ENCODE data around the gene EMP1. TPM values are rescaled to one million over a fixed set of nuclear protein-coding genes. Genes with fewer than 3 reads are reported as not detected.

EMP1 gene
- total RNA-seq, 1 experiment from 2014 or later = 0.48 TPM

DNA sequence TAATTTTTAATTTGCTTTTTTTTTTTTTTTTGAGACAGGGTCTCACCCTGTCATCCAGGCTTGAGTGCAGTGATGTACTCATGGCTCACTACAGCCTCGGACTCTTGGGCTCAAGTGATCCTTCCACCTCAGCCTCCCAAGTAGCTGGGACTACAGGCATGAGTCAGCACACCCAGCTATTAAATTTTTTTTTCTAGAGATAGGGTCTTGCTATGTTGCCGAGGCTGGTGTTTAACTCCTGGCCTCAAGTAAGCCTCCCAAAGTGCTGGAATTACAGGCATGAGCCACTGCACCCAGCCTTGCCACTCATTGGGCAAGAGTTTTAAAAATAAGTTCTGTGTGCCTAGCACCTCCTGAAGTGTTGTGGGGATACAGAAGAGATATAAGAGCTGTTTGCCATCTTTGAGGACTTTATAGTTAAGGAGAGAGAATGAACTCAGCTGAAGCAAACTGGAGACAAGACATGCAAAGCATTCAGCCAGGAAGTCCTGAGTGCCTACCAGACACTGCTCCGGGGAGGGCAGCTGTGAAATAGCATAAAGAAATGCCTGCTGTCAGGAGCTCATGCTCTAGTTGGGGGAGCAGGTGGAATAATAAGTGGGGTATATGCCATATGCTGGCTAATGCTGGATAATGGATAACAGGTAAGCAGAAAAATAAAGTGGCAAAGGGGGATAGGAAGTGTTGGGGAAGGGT is 15.0 kb upstream of the EMP1 start:
- no peak for DNase-seq
- no peaks in the 10 kb centered on the region for H3K27me3 ChIP-seq (ENCODE audit: control insufficient read depth, insufficient read depth, low read length)

DNA sequence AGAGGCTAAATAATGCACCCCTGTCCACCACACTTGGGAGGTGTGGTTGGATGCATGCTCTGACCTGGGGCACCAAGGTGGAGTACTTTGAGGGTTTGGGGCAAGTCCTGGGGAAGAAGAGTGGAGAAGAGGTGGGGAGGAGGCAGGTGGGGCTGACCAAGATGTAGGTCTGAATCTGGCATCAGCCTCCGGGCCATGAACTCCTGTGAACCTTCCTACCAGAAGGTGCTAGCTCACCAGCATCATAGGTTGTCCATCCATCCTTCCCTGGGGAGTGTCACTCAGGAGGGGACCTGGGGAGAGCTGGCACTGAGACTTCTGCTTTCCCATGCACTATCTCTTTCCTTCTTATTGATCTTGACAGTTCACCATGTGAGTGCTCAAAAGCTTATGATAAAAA is 13.6 kb upstream of the EMP1 start:
- H3K27me3 ChIP-seq (ENCODE audit: control insufficient read depth, insufficient read depth, low read length) = no peaks in the 10 kb centered on the region
- H3K4me3 ChIP-seq (ENCODE audit: insufficient read depth, low read depth, low read length) = no peak overlapping the region
- no peaks in the 10 kb centered on the region for H3K36me3 ChIP-seq (replicated peaks; ENCODE audit: control insufficient read depth, insufficient read depth, low read length)
- DNase-seq = no peak

More for the DNA sequence above, 15.0 kb upstream of the EMP1 start:
- Histone ChIP-seq H3K4me3 (ENCODE audit: insufficient read depth, low read depth, low read length) (no peak overlapping the region), H3K36me3 (replicated peaks; ENCODE audit: control insufficient read depth, insufficient read depth, low read length) (no peaks in the 10 kb centered on the region)

DNA sequence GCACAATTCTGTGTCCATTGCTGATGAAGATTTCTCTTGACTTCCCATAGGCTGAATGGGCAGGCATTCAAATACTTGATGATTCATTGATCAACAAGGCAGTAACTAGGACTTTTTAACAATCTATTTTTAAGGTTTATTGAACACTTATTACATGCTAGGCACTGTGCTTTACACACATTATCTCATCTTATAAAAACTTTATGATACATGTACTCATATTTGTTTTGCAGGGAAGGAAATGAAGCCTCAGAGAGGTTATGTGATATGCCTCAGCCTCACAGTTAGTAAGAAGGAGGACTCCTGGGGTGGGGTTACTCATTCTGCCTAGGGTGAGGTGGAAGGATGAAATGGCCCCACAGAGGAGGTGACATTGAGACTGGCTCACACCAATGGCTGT is 12.9 kb upstream of the EMP1 start:
- Histone ChIP-seq H3K4me3 (ENCODE audit: insufficient read depth, low read depth, low read length) (no peak overlapping the region), H3K27me3 (ENCODE audit: control insufficient read depth, insufficient read depth, low read length) (no peaks in the 10 kb centered on the region), H3K36me3 (replicated peaks; ENCODE audit: control insufficient read depth, insufficient read depth, low read length) (no peaks in the 10 kb centered on the region)
- no peak for DNase-seq

DNA sequence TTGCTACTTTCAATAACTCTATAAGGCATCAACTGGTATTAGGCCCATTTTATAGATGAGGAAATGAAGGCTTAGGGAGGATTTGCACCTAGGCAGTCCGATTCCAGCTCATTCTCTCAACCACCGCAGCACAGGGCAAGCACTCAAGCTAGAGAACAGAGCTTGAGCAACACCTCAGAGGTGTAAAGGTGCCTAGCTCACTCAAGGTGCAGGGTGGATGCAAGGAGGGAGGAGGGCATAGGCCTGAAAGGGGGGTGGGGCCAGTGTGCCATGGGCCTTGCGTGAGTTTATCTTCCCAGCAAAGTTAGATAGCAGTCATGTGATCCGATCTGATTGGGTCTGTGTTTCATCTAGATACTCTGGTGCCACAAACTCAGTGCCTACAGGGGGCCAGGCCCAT is 10.2 kb upstream of the EMP1 start:
- Histone ChIP-seq H3K4me3 (ENCODE audit: insufficient read depth, low read depth, low read length) (no peak overlapping the region), H3K27me3 (ENCODE audit: control insufficient read depth, insufficient read depth, low read length) (no peaks in the 10 kb centered on the region)
- no peak for DNase-seq

DNA sequence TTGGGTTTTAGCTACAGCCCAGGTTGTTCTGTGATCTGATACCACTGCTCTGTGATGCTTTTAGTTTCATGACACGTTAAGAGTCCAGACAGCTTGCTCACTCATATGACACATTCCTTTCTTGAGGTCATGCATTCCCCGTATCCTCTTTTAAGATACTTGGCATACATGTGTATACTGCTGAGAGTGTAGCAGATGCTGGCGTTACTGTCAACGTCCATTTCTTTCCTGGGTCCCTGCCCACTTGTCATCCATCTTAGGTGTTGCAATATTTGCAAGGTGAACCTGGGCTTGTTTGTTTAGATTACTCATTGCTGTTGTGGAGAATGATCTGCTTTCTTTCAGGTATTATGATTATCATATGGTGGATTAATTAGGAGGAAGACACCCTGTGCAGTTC is 9.1 kb upstream of the EMP1 start:
- H3K36me3 ChIP-seq (replicated peaks; ENCODE audit: control insufficient read depth, insufficient read depth, low read length) = no peaks in the 10 kb centered on the region

More for the DNA sequence above, 10.2 kb upstream of the EMP1 start:
- no peaks in the 10 kb centered on the region for H3K36me3 ChIP-seq (replicated peaks; ENCODE audit: control insufficient read depth, insufficient read depth, low read length)

DNA sequence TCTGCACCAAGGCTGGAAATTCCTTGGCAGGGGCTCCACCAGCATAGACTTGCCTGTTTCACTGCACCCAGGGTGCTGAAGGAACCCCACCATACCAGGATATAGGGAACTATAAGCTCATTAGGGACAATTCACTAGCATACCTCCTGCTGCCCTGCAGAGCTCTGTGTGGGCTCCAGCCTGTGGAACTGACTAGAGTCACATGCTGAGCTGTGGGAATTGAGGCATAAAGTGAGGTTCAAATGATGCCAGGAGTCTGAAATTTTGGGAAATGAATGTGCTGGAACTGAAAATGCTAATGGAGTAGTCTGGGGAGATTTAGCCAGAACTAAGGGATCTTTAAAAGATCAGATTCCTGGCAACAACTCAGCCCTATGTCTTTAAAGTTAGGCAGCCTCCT is 7.3 kb upstream of the EMP1 start:
- H3K4me3 ChIP-seq (ENCODE audit: insufficient read depth, low read depth, low read length) = no peak overlapping the region
- H3K27me3 ChIP-seq (ENCODE audit: control insufficient read depth, insufficient read depth, low read length) = no peaks in the 10 kb centered on the region
- H3K36me3 ChIP-seq (replicated peaks; ENCODE audit: control insufficient read depth, insufficient read depth, low read length) = no peaks in the 10 kb centered on the region
- DNase-seq = no peak

More for the DNA sequence above, 9.1 kb upstream of the EMP1 start:
- Histone ChIP-seq H3K27me3 (ENCODE audit: control insufficient read depth, insufficient read depth, low read length) (no peaks in the 10 kb centered on the region), H3K4me3 (ENCODE audit: insufficient read depth, low read depth, low read length) (no peak overlapping the region)
- no peak for DNase-seq

DNA sequence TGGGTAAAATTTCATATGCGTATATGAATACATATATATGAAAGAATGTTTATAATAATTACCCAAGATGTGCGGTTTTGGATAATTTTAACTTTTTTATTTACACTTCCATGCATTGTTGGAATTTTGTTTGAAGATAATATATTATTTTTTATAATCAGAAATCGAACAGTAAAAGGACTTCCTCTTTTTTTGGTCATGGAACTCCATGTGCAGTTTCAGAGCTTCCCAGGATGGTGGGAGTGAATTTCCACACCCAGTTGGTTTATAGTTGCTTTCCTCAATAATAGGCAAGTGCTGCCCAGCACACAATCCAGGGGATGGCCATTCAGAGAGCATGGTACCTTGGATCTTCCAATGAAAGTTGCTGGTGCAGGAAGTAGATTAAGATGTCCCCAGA is 6.3 kb upstream of the EMP1 start:
- no peak for DNase-seq
- Histone ChIP-seq H3K4me3 (ENCODE audit: insufficient read depth, low read depth, low read length) (no peak overlapping the region), H3K27me3 (ENCODE audit: control insufficient read depth, insufficient read depth, low read length) (no peaks in the 10 kb centered on the region), H3K36me3 (replicated peaks; ENCODE audit: control insufficient read depth, insufficient read depth, low read length) (no peaks in the 10 kb centered on the region)

DNA sequence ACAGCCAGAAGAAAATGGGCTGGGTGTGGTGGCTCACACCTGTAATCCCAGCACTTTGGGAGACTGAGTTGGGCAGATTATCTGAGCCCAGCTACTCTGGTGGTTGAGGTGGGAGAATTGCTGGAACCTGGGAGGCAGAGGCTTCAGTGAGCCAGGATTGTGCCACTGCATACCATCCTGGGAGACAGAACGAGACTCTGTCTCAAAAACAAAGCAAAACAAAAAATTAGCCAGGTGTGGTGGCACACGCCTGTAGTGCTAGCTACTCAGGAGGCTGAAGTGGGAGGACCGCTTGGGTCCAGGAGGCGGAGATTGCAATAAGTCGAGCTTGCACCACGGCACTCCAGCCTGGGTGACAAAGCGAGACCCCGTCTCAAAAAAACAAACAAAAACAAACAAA is 3.8 kb upstream of the EMP1 start:
- DNase-seq = no peak
- Histone ChIP-seq H3K27me3 (ENCODE audit: control insufficient read depth, insufficient read depth, low read length) (no peaks in the 10 kb centered on the region), H3K36me3 (replicated peaks; ENCODE audit: control insufficient read depth, insufficient read depth, low read length) (no peaks in the 10 kb centered on the region), H3K4me3 (ENCODE audit: insufficient read depth, low read depth, low read length) (no peak overlapping the region)

DNA sequence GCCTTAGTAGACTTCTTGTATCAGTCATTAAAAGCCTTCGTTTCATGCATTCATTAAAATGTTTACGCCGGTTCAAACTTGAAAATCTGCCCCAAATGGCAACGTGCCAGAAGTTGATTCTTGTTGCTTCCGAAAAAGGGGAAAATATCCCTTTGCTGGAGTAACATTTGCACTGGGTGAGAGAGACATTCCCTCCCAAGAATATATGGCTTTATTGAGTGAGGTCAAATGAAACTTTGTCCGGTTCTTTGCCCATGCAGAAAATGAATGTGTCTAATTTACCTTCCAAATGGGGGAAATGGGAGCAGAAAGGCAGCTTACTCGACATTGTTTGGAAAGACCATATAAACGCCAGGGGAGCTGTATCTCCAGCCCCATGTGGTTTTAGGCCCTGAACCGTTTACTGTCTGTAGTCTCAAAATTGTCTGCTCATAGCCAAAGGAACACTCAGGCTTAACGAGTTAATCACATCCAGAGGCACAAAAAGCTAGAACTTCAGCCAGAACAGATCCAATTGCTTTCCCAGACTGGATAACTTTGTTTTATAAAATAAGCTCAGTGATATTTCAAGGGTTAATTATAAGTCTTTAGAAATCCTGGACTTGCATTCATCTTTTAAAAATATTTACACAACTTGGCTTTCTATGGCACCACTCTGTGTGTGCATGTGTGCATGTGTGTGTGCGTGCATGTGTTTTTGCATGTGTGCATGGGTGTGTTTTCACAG is 2.9 kb upstream of the EMP1 start:
- Histone ChIP-seq H3K36me3 (replicated peaks; ENCODE audit: control insufficient read depth, insufficient read depth, low read length) (no peaks in the 10 kb centered on the region), H3K27me3 (ENCODE audit: control insufficient read depth, insufficient read depth, low read length) (no peaks in the 10 kb centered on the region), H3K4me3 (ENCODE audit: insufficient read depth, low read depth, low read length) (no peak overlapping the region)
- no peak for DNase-seq

DNA sequence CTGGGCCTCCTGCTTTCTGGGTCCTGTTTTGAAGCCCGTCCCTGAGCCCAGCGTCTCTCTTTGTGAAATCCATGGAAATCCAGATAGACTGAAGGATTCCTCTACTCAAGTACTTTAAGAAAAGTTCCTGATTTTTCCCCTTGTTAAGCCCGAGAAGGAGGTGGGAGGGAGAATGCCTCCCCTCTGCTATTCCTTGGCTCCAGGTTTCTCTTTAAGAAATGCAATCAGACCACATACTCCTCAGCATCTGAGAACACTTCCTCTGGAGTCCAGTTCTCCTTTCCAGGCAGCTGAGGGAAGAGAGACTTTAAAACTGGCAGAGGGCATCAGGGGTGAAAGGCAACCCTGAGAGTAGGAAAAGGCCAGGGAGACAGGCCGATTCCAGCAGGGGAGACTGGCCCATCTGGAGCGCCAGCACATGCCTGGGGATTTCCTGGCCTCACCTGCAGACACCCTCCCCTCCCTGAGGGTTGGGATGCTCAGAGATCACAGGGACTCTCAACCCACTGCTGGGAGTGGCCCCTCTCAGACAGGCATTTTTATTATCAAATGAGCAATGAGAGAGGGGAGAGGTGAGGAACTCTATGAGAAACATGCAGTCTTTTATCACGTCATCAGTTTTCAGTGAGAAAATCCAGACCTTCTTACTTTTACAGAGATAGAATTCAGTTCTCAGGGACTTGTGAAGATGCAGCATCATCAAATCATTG is 2.0 kb upstream of the EMP1 start:
- H3K4me3 ChIP-seq (ENCODE audit: insufficient read depth, low read depth, low read length) = no peak overlapping the region

DNA sequence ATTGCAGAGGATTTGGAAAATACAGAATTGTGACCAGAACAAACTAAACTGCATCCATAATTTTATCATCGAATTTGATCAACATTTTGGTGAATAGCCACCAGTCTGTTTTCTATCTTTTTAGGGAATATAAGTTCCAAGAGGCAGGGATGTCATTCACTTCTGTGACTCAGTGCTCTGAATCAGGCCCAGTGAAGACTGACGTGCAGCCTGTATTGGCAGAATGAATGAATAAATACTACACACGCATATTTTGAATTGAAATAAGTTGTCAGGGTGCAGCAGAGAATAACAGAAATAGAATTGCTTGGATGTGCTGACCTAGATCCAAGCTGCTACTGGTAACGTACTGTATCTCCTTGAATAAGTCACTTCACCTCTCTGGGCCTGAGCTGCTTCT is 1.3 kb upstream of the EMP1 start:
- DNase-seq = no peak
- H3K27me3 ChIP-seq (ENCODE audit: control insufficient read depth, insufficient read depth, low read length) = no peaks in the 10 kb centered on the region
- H3K4me3 ChIP-seq (ENCODE audit: insufficient read depth, low read depth, low read length) = no peak overlapping the region
- H3K36me3 ChIP-seq (replicated peaks; ENCODE audit: control insufficient read depth, insufficient read depth, low read length) = no peaks in the 10 kb centered on the region

More for the DNA sequence above, 2.0 kb upstream of the EMP1 start:
- H3K36me3 ChIP-seq (replicated peaks; ENCODE audit: control insufficient read depth, insufficient read depth, low read length) = no peaks in the 10 kb centered on the region
- DNase-seq = no peak
- H3K27me3 ChIP-seq (ENCODE audit: control insufficient read depth, insufficient read depth, low read length) = no peaks in the 10 kb centered on the region

DNA sequence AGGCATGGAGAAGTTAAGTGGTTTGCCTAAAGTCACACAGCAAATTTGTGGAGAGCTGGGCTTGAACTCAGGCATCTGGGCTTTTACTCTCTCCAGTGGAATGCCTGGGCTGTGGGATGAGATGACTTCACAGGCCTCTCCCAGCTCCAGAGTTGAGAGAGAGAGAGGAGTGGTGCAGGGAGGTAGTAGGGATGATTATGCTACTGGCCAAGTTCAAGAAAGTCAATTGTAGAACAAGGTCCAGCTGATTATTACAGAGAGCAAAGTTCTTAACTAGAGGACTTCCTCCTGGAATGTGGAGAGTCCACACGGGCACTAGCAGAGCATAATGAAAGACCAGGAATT is 769 bp upstream of the EMP1 start:
- DNase-seq = no peak
- no peaks in the 10 kb centered on the region for H3K27me3 ChIP-seq (ENCODE audit: control insufficient read depth, insufficient read depth, low read length)
- no peaks in the 10 kb centered on the region for H3K36me3 ChIP-seq (replicated peaks; ENCODE audit: control insufficient read depth, insufficient read depth, low read length)
- no peak overlapping the region for H3K4me3 ChIP-seq (ENCODE audit: insufficient read depth, low read depth, low read length)

DNA sequence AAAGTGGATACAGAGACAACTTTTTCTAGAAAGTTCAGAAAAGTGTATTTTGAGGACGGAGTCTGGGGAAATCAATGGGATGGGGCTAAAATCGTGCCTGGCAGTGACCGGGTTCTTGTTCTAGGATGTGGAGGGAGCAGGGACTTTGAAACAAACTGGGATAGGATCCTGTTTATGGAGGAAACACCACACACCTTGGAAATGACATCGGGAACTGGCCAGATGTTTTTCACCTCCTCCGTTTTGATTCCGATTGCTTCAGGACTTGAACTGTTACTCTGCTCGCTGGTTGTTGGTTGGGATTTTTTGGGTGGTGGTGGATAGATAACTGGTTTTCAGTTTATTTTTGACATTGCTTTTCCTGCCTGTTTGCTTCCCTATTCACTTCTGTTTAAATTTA is 506 bp downstream of the EMP1 start:
- DNase-seq = no peak
- Histone ChIP-seq H3K36me3 (replicated peaks; ENCODE audit: control insufficient read depth, insufficient read depth, low read length) (no peaks in the 10 kb centered on the region), H3K27me3 (ENCODE audit: control insufficient read depth, insufficient read depth, low read length) (no peaks in the 10 kb centered on the region), H3K4me3 (ENCODE audit: insufficient read depth, low read depth, low read length) (no peak overlapping the region)

DNA sequence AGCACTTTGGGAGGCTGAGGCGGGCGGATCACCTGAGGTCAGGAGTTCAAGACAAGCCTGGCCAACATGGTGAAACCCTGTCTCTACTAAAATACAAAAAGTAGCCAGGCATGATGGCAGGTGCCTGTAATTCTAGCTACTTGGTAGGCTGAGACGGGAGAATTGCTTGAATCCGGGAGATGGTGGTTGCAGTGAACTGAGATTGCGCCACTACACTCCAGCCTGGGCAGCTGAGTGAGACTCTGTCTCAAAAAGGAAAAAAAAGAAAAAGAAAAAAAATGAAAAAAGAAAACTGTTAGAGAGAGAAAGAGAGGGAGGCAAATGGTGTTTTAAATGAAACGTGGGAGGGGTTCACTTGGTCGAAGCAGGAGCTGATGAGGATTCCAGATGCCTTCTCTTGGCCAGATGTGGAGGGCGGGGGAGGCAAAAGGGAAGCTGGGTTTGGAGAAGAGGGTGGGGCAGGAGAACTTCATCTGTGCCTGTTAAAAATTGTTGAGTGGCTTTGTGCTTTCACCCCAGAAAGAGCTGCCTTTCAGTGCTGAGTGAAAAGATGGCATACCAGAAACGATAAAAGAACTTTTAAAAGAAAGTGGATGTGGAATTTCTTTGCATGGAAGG is 1.1 kb downstream of the EMP1 start:
- Histone ChIP-seq H3K36me3 (replicated peaks; ENCODE audit: control insufficient read depth, insufficient read depth, low read length) (no peaks in the 10 kb centered on the region), H3K4me3 (ENCODE audit: insufficient read depth, low read depth, low read length) (no peak overlapping the region), H3K27me3 (ENCODE audit: control insufficient read depth, insufficient read depth, low read length) (no peaks in the 10 kb centered on the region)
- DNase-seq = no peak

DNA sequence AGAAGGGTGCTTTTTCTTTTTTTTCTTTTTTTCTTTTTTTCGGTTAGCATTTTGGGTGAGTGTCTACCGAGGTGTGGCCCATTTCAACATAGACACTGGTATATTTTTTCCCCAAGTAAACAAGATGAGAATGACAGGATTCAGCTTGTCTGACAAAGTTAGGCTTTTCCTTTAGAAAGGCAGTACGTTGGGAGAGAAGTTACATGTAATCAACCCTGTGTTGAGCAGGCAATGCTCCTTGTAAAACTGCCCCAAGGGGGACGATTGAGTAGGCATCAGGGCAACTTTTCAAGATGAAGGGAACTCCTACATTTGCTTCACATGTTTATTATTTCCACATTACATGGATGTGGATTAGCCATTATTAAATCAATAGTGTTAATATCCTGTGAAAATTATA is 1.7 kb downstream of the EMP1 start:
- Histone ChIP-seq H3K27me3 (ENCODE audit: control insufficient read depth, insufficient read depth, low read length) (no peaks in the 10 kb centered on the region), H3K4me3 (ENCODE audit: insufficient read depth, low read depth, low read length) (no peak overlapping the region), H3K36me3 (replicated peaks; ENCODE audit: control insufficient read depth, insufficient read depth, low read length) (no peaks in the 10 kb centered on the region)
- no peak for DNase-seq
